ENCODE measurements around the gene NCSTN.
A peak's percentile ranks its signal among the peaks of the same experiment; 100 is the strongest.
"Not testable (repeated sequence)": the region's sequence is repeated elsewhere in the genome, so short reads cannot be mapped to it uniquely, and the experiment has no call there.

The NCSTN gene

DNA sequence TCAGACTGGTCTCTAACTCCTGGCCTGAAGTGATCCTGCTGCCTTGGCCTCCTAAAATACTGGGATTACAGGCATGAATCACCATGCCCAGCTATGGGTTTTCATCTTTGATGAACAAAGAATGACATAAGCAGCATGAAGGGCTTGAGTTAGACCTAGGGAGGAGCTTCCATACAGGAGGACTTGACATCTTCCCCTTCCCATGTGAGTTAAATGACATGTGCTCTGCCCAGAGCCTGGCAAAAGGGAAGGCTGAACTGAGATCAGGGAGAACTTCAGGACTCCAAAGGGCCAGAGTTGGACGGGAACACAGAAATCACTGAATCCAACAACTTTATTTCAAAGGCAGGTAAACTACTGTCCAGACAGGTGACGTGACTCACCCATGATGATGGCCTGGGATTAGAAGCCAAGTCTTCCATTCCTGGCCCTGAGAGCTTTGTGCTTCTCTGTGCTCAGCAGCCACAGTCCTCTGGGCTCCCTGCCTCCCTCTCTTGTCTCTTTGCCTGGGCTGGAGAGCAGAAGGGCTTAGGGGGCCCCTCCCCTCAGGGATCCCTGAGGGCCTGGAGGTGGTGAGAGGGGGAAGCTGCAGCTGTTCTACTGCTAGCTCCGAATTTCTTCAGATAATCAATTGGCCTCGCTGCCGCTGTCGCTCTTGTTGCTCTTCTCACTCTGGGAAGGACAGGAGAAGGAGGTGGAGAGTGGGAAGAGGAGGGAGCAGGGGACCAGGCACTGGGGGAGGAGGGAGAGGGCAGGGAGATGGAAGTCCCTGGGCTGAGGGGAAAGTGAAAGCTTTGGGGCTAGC is 31.3 kb downstream of the NCSTN start:
- DNase-seq: peak; percentile 88

DNA sequence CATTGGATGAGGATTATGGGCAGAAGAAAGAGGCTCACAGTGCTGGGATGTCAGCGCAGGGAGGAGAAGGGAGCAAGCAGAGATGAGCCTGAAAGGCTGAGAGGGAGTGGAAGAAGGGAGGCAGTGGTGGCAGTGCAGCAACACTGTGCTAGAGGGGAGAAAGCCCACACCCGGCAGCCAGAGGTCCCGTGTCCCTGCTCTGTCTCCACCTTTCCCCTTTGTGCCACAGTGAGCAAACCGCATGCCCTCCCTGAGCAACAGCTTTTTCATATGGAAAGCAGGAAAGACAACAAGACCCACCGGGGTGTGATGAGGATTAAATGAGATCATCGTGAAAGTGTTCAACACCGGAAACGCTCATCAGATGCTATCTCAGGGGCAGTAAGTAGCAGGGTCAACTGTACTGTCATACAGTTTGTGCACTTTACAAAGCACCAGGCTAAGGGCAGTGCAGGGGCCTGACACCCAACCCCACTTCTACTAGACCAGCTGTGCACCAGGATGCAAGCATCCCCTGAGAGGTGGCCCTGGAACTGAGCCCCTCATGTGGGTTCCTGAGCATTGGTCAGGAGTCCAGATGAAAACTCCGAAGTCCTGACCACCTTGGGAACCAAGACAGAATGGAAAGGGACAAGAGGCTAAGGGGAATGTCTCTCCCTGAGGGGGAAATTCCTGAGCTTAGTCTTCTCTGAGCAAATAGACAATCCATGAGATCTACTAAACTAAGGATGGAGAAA is 32.8 kb downstream of the NCSTN start:
- DNase-seq: no peak

GRCh38 chr1:160376525-160377131 is 33.4 kb downstream of the NCSTN start:
- peak; percentile 88 for DNase-seq

DNA sequence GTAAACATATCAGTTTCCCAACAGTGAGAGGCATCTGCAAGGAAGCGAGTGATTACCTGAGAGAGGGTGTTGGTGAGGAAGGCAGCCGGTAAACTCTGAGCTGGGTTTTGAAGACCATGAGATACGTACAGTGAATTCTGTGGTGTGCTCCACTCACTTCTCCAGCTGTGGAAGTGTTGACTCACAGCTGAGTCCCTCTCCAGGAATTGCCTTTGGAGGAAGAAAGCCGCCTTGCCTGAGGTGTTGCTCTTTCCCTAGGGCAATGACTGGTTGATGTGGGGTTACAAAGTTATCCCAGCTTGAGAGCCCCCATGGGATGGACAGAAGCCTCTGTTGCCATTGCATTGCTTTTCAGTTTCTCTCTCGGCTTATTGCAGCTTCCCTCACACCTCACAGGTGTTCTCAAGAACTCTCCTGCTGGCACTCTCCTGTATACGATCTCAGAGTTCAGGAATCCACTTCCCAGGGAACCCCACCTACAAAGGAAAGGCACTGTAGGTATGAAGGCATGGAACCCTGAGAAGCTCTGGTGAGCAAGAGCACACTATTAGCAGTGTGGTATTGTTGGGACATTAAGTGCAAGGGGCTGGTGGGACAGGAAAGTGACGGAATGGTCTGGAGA is 34.5 kb downstream of the NCSTN start:
- no peak for DNase-seq

- not testable (repeated sequence) for DNase-seq
These were observed 41.6 kb downstream of the NCSTN start for GRCh38 chr1:160384812-160385211.

GRCh38 chr1:160388406-160388805 is 45.2 kb downstream of the NCSTN start:
- DNase-seq: not testable (repeated sequence)

DNA sequence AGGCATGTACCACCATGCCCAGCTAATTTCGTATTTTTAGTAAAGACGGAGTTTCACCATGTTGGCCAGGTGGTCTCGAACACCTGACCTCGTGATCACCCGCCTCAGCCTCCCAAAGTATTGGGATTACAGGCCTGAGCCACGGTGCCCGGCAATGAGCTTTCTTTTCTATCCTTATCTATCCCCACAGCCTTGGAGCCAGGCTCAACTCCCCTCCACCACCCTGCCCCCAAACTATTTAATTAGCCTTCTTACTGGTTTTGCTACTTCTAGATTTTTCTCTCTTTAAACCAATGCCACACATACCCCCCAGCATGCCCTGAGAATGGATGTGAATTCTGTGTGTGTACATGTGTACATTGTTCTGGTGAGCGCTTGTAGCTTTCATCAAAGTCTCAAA is 51.5 kb downstream of the NCSTN start:
- no peak for DNase-seq

DNA sequence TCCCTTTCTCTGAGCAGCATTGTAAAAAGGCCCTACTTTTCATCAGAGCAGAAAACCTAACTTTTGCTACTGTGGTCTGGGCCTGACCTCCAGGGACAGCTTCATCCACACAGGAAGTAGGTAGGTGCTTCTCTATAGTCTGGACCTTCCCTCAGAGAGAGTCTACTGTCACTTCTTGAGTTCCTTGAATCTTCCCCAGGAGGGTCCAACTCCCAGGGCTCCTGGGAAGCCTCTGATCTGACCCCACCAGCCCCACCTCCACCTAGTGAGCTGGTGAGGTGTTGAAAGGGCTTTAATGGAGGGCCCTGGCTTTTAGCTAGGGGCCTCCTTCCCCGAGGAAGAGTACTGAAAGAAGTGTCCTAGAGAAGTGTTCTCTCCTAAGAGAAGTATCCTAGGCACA is 54.5 kb downstream of the NCSTN start:
- no peak for DNase-seq

GRCh38 chr1:160398823-160399222 is 55.6 kb downstream of the NCSTN start:
- DNase-seq: no peak

DNA sequence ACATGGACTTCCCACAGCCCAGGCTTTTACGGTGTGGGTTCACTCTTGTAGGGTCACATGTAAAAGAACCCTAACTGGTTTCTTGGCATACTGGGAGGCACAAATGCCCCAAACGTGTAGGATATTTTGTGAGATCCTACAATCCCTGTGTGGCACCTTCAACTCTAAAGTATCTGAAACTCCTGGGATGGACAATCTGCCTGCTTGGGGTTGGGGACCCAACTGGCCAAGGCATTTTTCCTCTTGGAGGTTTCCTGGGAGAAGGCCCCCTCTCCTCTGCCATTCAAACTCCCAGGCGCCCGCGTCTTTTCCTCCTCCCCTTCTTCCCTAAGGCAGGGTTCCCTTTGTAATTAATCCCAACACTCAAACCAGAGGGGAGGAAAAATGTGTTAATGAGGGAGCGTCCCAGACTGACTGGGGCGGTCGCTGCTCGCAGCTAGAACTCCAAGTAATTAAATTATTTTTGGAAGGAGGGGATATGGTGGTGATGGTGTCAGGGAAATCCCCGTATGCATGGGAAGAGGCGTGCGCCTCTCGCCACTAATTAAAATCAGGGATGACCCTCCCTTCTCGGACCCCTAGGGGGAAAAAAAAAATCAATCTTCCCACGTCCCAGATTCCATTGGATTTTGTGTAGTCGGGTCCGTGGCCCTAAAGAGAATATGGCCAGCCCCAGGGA is 56.5 kb downstream of the NCSTN start:
- no peak for DNase-seq

DNA sequence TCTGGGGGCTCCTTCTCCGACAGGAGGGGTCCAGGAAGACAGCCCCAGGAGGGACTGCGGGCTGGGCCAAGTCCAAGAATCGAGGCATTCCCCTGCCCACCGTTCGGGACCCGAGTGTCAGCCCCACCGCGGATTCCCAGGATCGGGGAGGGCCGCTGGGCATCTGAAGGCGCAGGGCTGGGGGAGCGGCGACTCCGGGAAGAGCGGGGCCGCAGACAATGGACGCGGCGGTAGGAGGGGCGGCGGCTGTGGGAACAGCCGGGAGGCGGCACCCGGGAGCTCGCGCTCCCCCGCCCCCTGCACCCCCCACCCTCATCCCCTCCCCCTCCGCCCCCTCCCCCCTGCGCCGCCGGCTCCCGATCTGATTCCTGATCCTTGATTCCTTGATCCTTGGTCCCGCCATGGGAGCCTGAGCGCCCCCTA is 57.1 kb downstream of the NCSTN start, which contains the start of gene VANGL2:
Gene VANGL2 (plus strand): TSS at position 342 of the 423 bp plus-strand sequence. CDS start 15,274 bp downstream, outside the sequence.
- DNase-seq: peak; percentile 72

GRCh38 chr1:160400646-160401486 is 57.7 kb downstream of the NCSTN start:
- DNase-seq: peak; percentile 39

DNA sequence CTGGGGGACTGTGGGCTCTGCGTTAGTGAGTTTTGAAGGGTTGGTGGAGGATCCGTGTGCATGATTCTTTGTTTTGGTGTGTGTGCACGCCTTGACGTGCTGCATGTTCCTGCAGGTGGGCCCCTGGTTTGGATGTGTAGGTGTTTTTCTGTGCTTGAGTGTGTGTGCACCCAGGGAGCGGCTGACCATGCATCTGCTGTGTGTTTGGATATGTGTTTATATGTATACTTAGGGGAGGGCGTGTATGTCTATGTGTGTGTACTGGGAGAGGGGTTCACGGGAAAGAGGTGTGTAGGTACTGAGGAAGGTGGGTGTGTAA is 58.3 kb downstream of the NCSTN start:
- DNase-seq: no peak

DNA sequence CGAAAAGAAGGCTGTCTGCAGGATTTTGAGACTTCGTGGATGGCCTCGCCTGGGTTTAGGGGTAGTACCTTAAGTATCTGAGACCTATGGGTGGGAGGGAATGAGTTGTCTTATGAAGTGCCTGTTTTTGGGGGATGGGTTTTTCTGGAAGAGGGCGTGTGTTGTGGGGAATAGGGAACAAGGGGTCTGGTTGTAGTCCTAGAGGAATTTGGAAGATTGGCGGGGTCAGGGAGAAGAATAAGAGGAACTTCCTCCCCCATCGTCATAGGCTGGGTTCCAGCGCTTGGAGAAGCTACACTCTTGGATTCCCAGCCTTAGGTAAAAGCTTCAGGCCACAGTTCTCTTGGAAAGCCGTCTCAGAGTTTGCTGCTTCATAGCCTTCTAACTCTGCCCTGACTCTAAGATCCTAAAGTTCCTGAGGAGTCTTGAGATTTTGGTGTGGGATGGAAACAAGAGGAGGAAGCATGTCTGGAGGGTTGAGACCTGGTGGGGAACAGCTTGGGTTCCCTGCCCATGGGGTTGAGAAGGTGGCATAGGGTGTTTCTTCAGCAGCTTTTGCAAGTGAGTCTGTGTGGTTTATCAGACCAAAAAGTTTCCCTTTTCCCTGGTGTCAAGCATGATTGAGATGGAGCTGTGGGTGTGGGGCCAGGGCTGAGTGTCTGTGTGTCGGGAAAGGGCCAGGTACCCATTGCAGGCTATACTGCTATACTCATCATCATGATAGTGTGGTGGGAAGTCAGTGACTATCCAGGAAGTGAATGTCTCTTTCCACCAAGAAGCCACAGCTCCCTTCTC is 59.0 kb downstream of the NCSTN start:
- no peak for DNase-seq

- DNase-seq: no peak
These were observed 60.1 kb downstream of the NCSTN start for GRCh38 chr1:160403244-160403643.

- no peak for DNase-seq
These were observed 60.9 kb downstream of the NCSTN start for GRCh38 chr1:160404094-160404493.

DNA sequence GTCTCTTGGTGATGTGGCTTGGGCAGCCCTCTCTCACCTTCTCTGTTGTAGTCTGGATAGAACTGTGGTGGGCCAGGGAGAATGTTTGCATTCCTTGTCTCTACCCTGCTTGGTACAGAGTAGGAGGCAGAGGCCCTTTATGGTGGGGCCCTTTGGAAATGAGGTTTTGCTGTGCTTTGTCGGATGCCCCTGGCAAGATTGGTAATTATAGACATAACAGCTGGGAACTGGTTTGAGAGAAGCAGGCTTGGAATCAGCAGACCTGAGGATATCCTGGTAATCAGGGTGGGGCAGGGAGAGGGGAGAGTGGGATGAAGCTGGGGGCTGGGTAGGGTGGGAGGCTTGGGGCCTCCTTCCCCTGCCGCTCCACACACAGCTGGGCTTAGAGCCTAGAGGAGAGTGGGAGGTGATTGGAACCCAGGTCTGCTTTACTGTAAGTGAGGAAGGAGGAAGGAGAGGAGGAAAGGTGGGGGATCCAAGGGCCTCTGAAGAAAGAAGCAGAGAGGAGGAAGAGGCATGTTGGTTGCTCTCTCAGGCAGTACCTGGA is 62.2 kb downstream of the NCSTN start:
- DNase-seq: no peak

DNA sequence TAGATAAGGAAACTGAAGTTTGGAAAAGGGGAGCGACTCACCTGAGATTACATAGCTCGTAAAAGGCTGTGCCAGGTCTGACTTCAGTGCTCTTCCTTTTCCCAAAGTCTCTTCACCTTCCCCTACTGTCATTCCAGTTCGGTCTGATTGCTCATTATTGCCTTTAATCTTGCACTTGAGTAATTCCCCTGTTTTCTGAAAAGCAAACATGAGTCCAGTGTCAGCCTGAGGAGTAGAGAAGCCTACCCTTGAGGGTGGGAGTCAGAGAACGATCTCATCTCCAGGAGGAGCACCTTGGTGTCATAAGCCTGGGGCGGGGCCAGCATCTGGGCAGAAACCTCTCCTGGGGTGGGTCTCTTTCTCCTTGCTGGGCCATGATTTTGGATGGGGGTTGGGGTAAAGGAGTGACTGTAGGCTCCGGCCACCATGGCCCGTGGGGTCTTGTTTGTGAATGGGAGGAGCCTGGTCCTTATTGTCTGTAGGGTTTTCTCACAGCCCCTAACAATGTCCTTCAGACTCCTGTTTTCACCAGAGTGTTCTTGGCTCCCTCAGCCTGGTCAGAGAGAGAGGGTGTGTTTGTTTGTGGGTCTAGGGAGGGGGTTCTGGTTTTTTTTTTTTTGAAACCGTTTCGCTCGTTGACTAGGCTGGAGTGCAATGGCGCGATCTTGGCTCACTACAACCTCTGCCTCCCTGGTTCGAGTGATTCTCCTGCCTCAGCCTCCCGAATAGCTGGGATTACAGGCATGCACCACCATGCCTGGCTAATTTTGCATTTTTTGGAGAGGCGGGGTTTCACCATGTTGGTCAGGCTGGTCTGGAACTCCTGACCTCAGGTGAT is 63.2 kb downstream of the NCSTN start:
- DNase-seq: no peak

All from NCI-H2171 treated with DMSO at 0.1 percent for 48 hours (cell line).